SK-N-SH treated with all-trans-retinoic acid at 6 μM for 48 hours (cell line): ENCODE measurements around the gene HES4.

ENCODE experiments used
- ATAC-seq: fragments of 200-7000 bp; cut with Tn5 transposase; 3 replicates; pipeline ENCODE4 v1.9.1; 2020; ENCODE audit warnings: mild to moderate bottlenecking, moderate library complexity
- ARNTL ChIP-seq: fragments of 450-650 bp; formaldehyde crosslinking; IDR thresholded peaks from 2 replicates; pipeline ENCODE4 v1.5.0; 2020; ENCODE audit warnings: low read depth, mild to moderate bottlenecking, moderate library complexity, borderline replicate concordance
- BACH2 ChIP-seq: fragments of 250-450 bp; sonication (Bioruptor Pico); IDR thresholded peaks from 2 replicates; pipeline ENCODE4 v1.9.0; 2021; ENCODE audit warnings: mild to moderate bottlenecking, borderline replicate concordance
- CSDC2 ChIP-seq: fragments of 250-450 bp; sonication (Bioruptor Pico); IDR thresholded peaks from 2 replicates; pipeline ENCODE4 v1.5.0; 2020; ENCODE audit warnings: mild to moderate bottlenecking, moderate library complexity
- ESRRG ChIP-seq: fragments of 250-450 bp; sonication (Bioruptor Pico); IDR thresholded peaks from 2 replicates; pipeline ENCODE4 v1.6.1; 2021; ENCODE audit warnings: mild to moderate bottlenecking
- GLIS3 ChIP-seq: fragments of 250-450 bp; sonication (Bioruptor Pico); IDR thresholded peaks from 2 replicates; pipeline ENCODE4 v1.5.0; 2020; ENCODE audit warnings: mild to moderate bottlenecking, moderate library complexity
- ISL1 ChIP-seq: fragments of 250-450 bp; sonication (Bioruptor Pico); IDR thresholded peaks from 2 replicates; pipeline ENCODE4 v2.1.2; 2022; ENCODE audit warnings: mild to moderate bottlenecking, moderate library complexity
- OSR1 ChIP-seq: fragments of 250-450 bp; sonication (Bioruptor Pico); IDR thresholded peaks from 2 replicates; pipeline ENCODE4 v1.8.0; 2022; ENCODE audit warnings: moderate library complexity, mild to moderate bottlenecking, inconsistent platforms
- PPARA ChIP-seq: fragments of 250-450 bp; sonication (Bioruptor Pico); IDR thresholded peaks from 2 replicates; pipeline ENCODE4 v1.5.0; 2020; ENCODE audit warnings: mild to moderate bottlenecking, borderline replicate concordance
- RARB ChIP-seq: fragments of 250-450 bp; sonication (Bioruptor Pico); IDR thresholded peaks from 2 replicates; pipeline ENCODE4 v1.8.0; 2021; ENCODE audit warnings: mild to moderate bottlenecking, moderate library complexity
- SNAI2 ChIP-seq: fragments of 250-450 bp; sonication (Bioruptor Pico); IDR thresholded peaks from 2 replicates; pipeline ENCODE4 v1.5.0; 2020; ENCODE audit warnings: mild to moderate bottlenecking, moderate library complexity
- TCF4 ChIP-seq: fragments of 250-450 bp; sonication (Bioruptor Pico); IDR thresholded peaks from 2 replicates; pipeline ENCODE4 v1.8.0; 2021; ENCODE audit warnings: mild to moderate bottlenecking, moderate library complexity, borderline replicate concordance
- TOX ChIP-seq: fragments of 250-450 bp; sonication (Bioruptor Pico); IDR thresholded peaks from 2 replicates; pipeline ENCODE4 v1.8.0; 2021; ENCODE audit warnings: mild to moderate bottlenecking, moderate library complexity, borderline replicate concordance
- ZFP3 ChIP-seq: fragments of 250-450 bp; sonication (Bioruptor Pico); IDR thresholded peaks from 2 replicates; pipeline ENCODE4 v1.5.0; 2020; ENCODE audit warnings: mild to moderate bottlenecking, moderate library complexity
- ZNF565 ChIP-seq: fragments of 450-650 bp; formaldehyde crosslinking; conservative IDR thresholded peaks from 2 replicates; pipeline ENCODE4 v1.5.0; 2020; ENCODE audit warnings: low read depth, mild to moderate bottlenecking, moderate library complexity
- ZNF70 ChIP-seq: fragments of 450-650 bp; formaldehyde crosslinking; IDR thresholded peaks from 2 replicates; pipeline ENCODE4 v1.5.0; 2020; ENCODE audit warnings: mild to moderate bottlenecking, moderate library complexity
- ZNF8 ChIP-seq: fragments of 450-650 bp; formaldehyde crosslinking; IDR thresholded peaks from 2 replicates; pipeline ENCODE4 v1.5.0; 2020; ENCODE audit warnings: mild to moderate bottlenecking, moderate library complexity
- TF ChIP-seq, protein P1 (sequence below): fragments of 250-450 bp; sonication (Bioruptor Pico); IDR thresholded peaks from 2 replicates; pipeline ENCODE4 v1.5.0; 2020; ENCODE audit warnings: mild to moderate bottlenecking, moderate library complexity
- TF ChIP-seq, protein P2 (sequence below): fragments of 250-450 bp; sonication (Bioruptor Pico); IDR thresholded peaks from 2 replicates; pipeline ENCODE4 v1.5.1; 2021; ENCODE audit warnings: mild to moderate bottlenecking, moderate library complexity
- TF ChIP-seq, protein P3 (sequence below): fragments of 250-450 bp; sonication (Bioruptor Pico); IDR thresholded peaks from 2 replicates; pipeline ENCODE4 v1.8.0; 2021; ENCODE audit warnings: low read depth, mild to moderate bottlenecking, moderate library complexity, borderline replicate concordance
- TF ChIP-seq, protein P4 (sequence below): fragments of 250-450 bp; sonication (Bioruptor Pico); IDR thresholded peaks from 2 replicates; pipeline ENCODE4 v1.5.1; 2020; ENCODE audit warnings: low read depth, mild to moderate bottlenecking, moderate library complexity

HES4 gene

DNA sequence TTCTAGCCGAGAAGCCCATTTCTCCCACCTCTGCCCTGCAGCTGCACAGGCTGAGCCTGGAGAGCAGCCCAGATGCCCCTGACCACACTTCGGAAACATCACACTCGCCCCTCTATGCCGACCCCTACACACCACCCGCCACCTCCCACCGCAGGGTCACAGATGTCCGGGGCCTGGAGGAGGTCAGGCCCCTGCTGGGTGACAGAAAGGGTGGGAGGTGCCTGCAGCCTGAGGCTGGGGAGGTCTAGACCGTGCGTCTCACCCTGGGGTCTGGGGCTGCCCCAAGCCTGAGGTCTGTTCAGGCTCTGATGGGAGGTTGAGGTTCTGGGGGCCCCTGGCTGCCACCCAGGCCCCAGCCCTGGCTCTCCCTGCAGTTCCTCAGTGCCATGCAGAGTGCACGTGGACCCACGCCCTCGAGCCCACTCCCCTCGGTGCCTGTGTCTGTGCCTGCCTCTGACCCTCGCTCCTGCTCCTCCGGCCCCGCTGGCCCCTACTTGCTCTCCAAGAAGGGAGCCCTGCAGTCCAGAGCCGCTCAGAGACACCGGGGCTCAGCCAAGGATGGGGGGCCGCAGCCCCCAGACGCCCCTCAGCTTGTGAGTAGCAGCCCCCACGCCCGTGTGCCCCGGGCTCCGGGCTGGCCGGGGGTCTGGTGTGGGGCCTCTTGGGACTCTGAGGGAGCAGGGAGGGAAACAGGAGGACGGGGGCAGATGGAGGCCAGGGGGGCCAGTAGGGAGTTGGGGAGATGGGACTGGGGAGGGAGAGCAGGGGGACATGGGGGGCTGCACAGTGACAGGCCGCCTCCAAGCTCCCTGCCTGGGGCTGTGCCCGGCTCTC is 26.2 kb downstream of the HES4 start (continued):
- TF ChIP-seq, protein P1, sequence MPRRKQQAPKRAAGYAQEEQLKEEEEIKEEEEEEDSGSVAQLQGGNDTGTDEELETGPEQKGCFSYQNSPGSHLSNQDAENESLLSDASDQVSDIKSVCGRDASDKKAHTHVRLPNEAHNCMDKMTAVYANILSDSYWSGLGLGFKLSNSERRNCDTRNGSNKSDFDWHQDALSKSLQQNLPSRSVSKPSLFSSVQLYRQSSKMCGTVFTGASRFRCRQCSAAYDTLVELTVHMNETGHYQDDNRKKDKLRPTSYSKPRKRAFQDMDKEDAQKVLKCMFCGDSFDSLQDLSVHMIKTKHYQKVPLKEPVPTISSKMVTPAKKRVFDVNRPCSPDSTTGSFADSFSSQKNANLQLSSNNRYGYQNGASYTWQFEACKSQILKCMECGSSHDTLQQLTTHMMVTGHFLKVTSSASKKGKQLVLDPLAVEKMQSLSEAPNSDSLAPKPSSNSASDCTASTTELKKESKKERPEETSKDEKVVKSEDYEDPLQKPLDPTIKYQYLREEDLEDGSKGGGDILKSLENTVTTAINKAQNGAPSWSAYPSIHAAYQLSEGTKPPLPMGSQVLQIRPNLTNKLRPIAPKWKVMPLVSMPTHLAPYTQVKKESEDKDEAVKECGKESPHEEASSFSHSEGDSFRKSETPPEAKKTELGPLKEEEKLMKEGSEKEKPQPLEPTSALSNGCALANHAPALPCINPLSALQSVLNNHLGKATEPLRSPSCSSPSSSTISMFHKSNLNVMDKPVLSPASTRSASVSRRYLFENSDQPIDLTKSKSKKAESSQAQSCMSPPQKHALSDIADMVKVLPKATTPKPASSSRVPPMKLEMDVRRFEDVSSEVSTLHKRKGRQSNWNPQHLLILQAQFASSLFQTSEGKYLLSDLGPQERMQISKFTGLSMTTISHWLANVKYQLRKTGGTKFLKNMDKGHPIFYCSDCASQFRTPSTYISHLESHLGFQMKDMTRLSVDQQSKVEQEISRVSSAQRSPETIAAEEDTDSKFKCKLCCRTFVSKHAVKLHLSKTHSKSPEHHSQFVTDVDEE = no peak
- TF ChIP-seq, all 23 proteins: peak for 0

DNA sequence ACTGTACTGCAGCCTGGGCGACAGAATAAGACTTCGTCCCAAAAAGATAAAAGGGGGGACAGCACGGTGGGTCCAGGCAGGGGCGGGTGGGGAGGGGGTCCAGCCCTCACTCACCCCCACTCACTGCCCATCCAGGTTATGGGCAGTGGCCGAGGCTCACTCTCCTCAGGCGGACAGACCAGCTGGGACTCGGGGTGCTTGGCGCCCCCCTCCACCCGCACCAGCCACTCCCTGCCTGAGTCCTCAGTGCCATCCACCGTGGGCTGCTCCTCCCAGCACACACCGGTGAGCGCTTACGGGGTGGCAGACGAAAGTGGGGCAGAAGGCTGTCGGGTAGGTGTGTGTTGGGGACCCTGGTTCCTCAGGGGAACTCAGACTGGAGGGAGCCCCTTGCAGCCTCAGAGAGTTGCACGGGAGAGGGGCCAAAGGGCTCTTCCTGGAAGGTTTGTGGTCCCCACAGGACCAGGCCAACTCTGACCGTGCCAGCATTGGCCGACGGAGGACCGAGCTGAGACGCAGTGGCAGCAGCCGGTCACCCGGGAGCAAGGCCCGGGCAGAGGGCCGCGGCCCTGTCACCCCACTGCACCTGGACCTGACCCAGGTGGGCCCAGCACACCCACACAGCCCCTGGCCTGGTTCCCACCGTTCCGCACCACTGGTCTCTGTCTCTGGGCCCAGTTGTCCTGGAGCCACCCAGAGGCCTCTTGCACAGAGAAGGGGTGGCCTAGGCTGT is 27.0 kb downstream of the HES4 start:
- no peak for ATAC-seq
- TF ChIP-seq SNAI2 (CRISPR knock-in tag) = no peak
- TF ChIP-seq ZNF565 = no peak
- no peak for TF ChIP-seq CSDC2
- no peak for TF ChIP-seq BACH2 (CRISPR knock-in tag)
- TF ChIP-seq TCF4 (CRISPR knock-in tag) = no peak
- TF ChIP-seq ZFP3 = no peak
- TF ChIP-seq, protein P2, sequence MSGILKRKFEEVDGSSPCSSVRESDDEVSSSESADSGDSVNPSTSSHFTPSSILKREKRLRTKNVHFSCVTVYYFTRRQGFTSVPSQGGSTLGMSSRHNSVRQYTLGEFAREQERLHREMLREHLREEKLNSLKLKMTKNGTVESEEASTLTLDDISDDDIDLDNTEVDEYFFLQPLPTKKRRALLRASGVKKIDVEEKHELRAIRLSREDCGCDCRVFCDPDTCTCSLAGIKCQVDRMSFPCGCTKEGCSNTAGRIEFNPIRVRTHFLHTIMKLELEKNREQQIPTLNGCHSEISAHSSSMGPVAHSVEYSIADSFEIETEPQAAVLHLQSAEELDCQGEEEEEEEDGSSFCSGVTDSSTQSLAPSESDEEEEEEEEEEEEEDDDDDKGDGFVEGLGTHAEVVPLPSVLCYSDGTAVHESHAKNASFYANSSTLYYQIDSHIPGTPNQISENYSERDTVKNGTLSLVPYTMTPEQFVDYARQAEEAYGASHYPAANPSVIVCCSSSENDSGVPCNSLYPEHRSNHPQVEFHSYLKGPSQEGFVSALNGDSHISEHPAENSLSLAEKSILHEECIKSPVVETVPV (CRISPR knock-in tag) = no peak
- no peak for TF ChIP-seq GLIS3 (CRISPR knock-in tag)
- TF ChIP-seq, protein P1 = no peak
- TF ChIP-seq PPARA = no peak
- TF ChIP-seq TOX (CRISPR knock-in tag) = no peak
- TF ChIP-seq, all 23 proteins: peak for 0

DNA sequence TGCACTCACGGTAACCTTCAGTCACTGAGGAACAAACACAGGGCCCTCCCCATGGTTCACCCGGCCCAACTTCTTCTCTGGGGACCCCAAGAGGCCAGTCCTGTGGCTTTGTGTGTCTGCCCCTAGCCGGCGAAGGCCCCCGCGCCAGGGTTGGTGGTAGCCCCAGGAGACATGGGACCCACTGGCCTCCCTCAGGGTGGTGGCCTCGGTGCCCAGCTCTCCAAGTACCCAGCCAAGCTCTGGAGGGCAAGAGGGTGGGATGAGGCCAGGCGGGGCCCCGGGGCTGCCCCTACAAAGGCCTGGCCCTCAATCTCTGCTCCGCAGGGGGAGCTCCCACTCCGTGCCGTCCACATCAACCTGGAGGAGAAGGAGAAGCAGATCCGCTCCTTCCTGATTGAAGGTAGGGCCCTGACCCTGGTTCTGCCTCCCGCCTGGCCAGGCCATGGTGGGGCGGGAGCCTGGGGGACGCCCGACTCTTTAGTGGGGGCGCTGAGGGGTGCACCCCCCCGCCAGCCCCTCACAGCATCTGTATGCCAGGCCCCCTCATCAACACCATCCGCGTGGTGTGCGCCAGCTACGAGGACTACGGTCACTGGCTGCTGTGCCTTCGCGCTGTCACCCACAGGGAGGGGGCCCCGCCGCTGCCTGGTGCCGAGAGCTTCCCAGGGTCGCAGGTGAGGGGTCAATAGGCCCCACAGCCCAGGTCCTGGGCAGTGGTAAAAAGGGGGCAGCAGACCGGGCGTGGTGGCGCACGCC is 28.0 kb downstream of the HES4 start:
- ATAC-seq = no peak
- TF ChIP-seq SNAI2 (CRISPR knock-in tag) (no peak), ZNF8 (CRISPR knock-in tag) (no peak), ZNF70 (CRISPR knock-in tag) (no peak), PPARA (no peak), ISL1 (CRISPR knock-in tag) (no peak), ZNF565 (no peak), ARNTL (CRISPR knock-in tag) (no peak), ESRRG (CRISPR knock-in tag) (no peak), RARB (CRISPR knock-in tag) (no peak), OSR1 (no peak), BACH2 (CRISPR knock-in tag) (no peak)
- TF ChIP-seq, protein P3, sequence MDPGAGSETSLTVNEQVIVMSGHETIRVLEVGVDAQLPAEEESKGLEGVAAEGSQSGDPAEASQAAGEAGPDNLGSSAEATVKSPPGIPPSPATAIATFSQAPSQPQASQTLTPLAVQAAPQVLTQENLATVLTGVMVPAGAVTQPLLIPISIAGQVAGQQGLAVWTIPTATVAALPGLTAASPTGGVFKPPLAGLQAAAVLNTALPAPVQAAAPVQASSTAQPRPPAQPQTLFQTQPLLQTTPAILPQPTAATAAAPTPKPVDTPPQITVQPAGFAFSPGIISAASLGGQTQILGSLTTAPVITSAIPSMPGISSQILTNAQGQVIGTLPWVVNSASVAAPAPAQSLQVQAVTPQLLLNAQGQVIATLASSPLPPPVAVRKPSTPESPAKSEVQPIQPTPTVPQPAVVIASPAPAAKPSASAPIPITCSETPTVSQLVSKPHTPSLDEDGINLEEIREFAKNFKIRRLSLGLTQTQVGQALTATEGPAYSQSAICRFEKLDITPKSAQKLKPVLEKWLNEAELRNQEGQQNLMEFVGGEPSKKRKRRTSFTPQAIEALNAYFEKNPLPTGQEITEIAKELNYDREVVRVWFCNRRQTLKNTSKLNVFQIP (CRISPR knock-in tag) = no peak
- TF ChIP-seq, protein P2 (CRISPR knock-in tag) = no peak
- TF ChIP-seq, protein P1 = no peak
- TF ChIP-seq, protein P4, sequence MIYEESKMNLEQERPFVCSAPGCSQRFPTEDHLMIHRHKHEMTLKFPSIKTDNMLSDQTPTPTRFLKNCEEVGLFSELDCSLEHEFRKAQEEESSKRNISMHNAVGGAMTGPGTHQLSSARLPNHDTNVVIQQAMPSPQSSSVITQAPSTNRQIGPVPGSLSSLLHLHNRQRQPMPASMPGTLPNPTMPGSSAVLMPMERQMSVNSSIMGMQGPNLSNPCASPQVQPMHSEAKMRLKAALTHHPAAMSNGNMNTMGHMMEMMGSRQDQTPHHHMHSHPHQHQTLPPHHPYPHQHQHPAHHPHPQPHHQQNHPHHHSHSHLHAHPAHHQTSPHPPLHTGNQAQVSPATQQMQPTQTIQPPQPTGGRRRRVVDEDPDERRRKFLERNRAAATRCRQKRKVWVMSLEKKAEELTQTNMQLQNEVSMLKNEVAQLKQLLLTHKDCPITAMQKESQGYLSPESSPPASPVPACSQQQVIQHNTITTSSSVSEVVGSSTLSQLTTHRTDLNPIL (CRISPR knock-in tag) = no peak
